GM21423 (cell line): ENCODE results near the gene SAFB2.

Experiments used
- ATAC-seq: cut with Tn5 transposase; IDR thresholded peaks from one replicate; pipeline ENCODE4 v1.9.1; 2021; ENCODE audit warnings: mild to moderate bottlenecking, moderate library complexity; ENCODE audit not compliant: unreplicated experiment

The SAFB2 gene

GRCh38 chr19:5635427-5635826 is 12.9 kb upstream of the SAFB2 start:
- ATAC-seq = no peak

GRCh38 chr19:5632657-5633056 is 10.1 kb upstream of the SAFB2 start:
- ATAC-seq = no peak

- ATAC-seq = no peak
Measured at GRCh38 chr19:5632241-5632612, 9.7 kb upstream of the SAFB2 start.

- no peak for ATAC-seq
Measured at GRCh38 chr19:5631567-5632240, 9.1 kb upstream of the SAFB2 start.

GRCh38 chr19:5628919-5629481 is 6.4 kb upstream of the SAFB2 start:
- no peak for ATAC-seq

GRCh38 chr19:5628461-5628860 is 5.9 kb upstream of the SAFB2 start:
- no peak for ATAC-seq

- no peak for ATAC-seq
Measured at GRCh38 chr19:5627395-5627904, 4.9 kb upstream of the SAFB2 start.

GRCh38 chr19:5625641-5626040 is 3.1 kb upstream of the SAFB2 start:
- no peak for ATAC-seq

- ATAC-seq = no peak
Measured at GRCh38 chr19:5624741-5625278, 2.2 kb upstream of the SAFB2 start.

GRCh38 chr19:5624018-5624663 is 1.6 kb upstream of the SAFB2 start:
- no peak for ATAC-seq

GRCh38 chr19:5623397-5624017 is 931 bp upstream of the SAFB2 start:
- ATAC-seq = no peak

- ATAC-seq = no peak
Measured at GRCh38 chr19:5621945-5622464, 571 bp downstream of the SAFB2 start.

GRCh38 chr19:5621311-5621944 is 1.1 kb downstream of the SAFB2 start:
- ATAC-seq = no peak

- ATAC-seq = no peak
Measured at GRCh38 chr19:5619946-5620345, 2.6 kb downstream of the SAFB2 start.

- ATAC-seq = no peak
Measured at GRCh38 chr19:5618591-5618990, 4.0 kb downstream of the SAFB2 start.

GRCh38 chr19:5617080-5617479 is 5.5 kb downstream of the SAFB2 start:
- no peak for ATAC-seq

GRCh38 chr19:5615756-5616327 is 6.7 kb downstream of the SAFB2 start:
- no peak for ATAC-seq

- ATAC-seq = no peak
Measured at GRCh38 chr19:5612891-5613865, 9.4 kb downstream of the SAFB2 start.

GRCh38 chr19:5609881-5610448 is 12.6 kb downstream of the SAFB2 start:
- no peak for ATAC-seq
